Measurements from ENCODE around the gene KRTAP10-12.

- TF ChIP-seq CTCF (IDR thresholded peaks at IDR 0.05) (no peak), EZH2 (IDR thresholded peaks at IDR 0.05) (no peak)
Observed at GRCh38 chr21:44718093-44718492, 21.1 kb downstream of the KRTAP10-12 start.

Measured in neural progenitor cell (in vitro differentiated cells).